Lower leg skin (tissue), 4 donors: ENCODE results near the gene HNRNPF. TPM values are rescaled to one million over a fixed set of nuclear protein-coding genes. Genes with fewer than 3 reads are reported as not detected.

Experiments used
- DNase-seq, 2 donors: peaks; one replicate each; pipeline ENCODE4 v3.0.0-alpha.2; 2019; ENCODE audit warnings: low spot score in 2 of 2
- H3K4me3 ChIP-seq: fragments of 200-600 bp; sonication (generic); 2 replicates; pipeline ENCODE4 v1.5.1; 2017; ENCODE audit warnings: mild to moderate bottlenecking, low read depth; ENCODE audit not compliant: poor library complexity, severe bottlenecking
- CTCF ChIP-seq, 3 donors: fragments of 450-650 bp; IDR thresholded peaks; one replicate each; pipeline ENCODE4 v1.5.1; 2016; ENCODE audit warnings: antibody characterized with exemption in 3 of 3, mild to moderate bottlenecking in 3 of 3, moderate library complexity in 2 of 3
- POLR2A ChIP-seq, 2 donors: fragments of 450-650 bp; IDR thresholded peaks; one replicate each; pipeline ENCODE4 v1.6.1; 2016 to 2017; ENCODE audit warnings: antibody characterized with exemption in 2 of 2, mild to moderate bottlenecking in 1 of 2, moderate library complexity in 1 of 2
- WGBS, 2 donors: methylation state at CpG; one replicate each; pipeline ENCODE4 v1.1.5; 2018; 5-methylcytosine and 5-hydroxymethylcytosine counted together
- intact Hi-C: fragments of 100-400 bp; cut with DNase I; formaldehyde crosslinking; loops from one replicate; pipeline ENCODE4 v1.15.0; 2023; ENCODE audit warnings: low total_unique reads
- total RNA-seq, 4 donors: library from RNA; depleted of rRNA; stranded (reverse); fragments of >200 nt; gene quantifications; one replicate each; pipeline ENCODE4 v1.1.0, GENCODE V29; 2016

HNRNPF gene
- total RNA-seq, 4 donors from 2014 or later: 227 to 254 (median 232) TPM

GRCh38 chr10:43392748-43393147, 16.2 kb downstream of the HNRNPF start:
- intact Hi-C loops: no loop called here
- no peak overlapping the region for H3K4me3 ChIP-seq
- 86 to 92% methylated on average over 3 of the region's 3 CpGs for WGBS, 2 donors
- no peak for TF ChIP-seq POLR2A (IDR thresholded peaks at IDR 0.05)
- TF ChIP-seq CTCF (IDR thresholded peaks at IDR 0.05): no peak
- no peak for DNase-seq

GRCh38 chr10:43391496-43391895, 17.5 kb downstream of the HNRNPF start:
- H3K4me3 ChIP-seq: no peak overlapping the region
- intact Hi-C loops: no loop called here
- TF ChIP-seq POLR2A (IDR thresholded peaks at IDR 0.05) (no peak), CTCF (IDR thresholded peaks at IDR 0.05) (no peak)
- no peak for DNase-seq
- 70 to 77% methylated on average over 6 of the region's 6 CpGs for WGBS, 2 donors

GRCh38 chr10:43390759-43391158, 18.2 kb downstream of the HNRNPF start:
- intact Hi-C loops: no loop called here
- no peak for DNase-seq
- TF ChIP-seq CTCF (IDR thresholded peaks at IDR 0.05) (no peak), POLR2A (IDR thresholded peaks at IDR 0.05) (no peak)
- WGBS, 2 donors: 56 to 59% methylated on average over 7 of the region's 7 CpGs
- H3K4me3 ChIP-seq: no peak overlapping the region

GRCh38 chr10:43390333-43390732, 18.7 kb downstream of the HNRNPF start:
- WGBS, 2 donors: 79 to 83% methylated on average over 5 of the region's 5 CpGs
- DNase-seq: no peak
- intact Hi-C loops: no loop called here
- TF ChIP-seq CTCF (IDR thresholded peaks at IDR 0.05) (no peak), POLR2A (IDR thresholded peaks at IDR 0.05) (no peak)
- H3K4me3 ChIP-seq: no peak overlapping the region

- DNase-seq: no peak
- 55 to 66% methylated on average over 3 of the region's 3 CpGs for WGBS, 2 donors
- intact Hi-C loops: no loop called here
- TF ChIP-seq CTCF (IDR thresholded peaks at IDR 0.05) (no peak), POLR2A (IDR thresholded peaks at IDR 0.05) (no peak)
- no peak overlapping the region for H3K4me3 ChIP-seq
Measured at GRCh38 chr10:43389867-43390266, 19.1 kb downstream of the HNRNPF start.

GRCh38 chr10:43387678-43388032, 21.3 kb downstream of the HNRNPF start:
- H3K4me3 ChIP-seq: no peak overlapping the region
- DNase-seq: no peak
- TF ChIP-seq POLR2A (IDR thresholded peaks at IDR 0.05) (no peak), CTCF (IDR thresholded peaks at IDR 0.05) (no peak)
- intact Hi-C loops: no loop called here
- 65 to 75% methylated on average over 5 of the region's 5 CpGs for WGBS, 2 donors
